ENCODE results near the gene SETDB2. TPM values are rescaled to one million over a fixed set of nuclear protein-coding genes. Genes with fewer than 3 reads are reported as not detected.

SETDB2 gene
- total RNA-seq, 1 experiment from 2014 or later: 14.7 TPM

GRCh38 chr13:49456156-49456555 lies 12.1 kb downstream of the SETDB2 start:
- H3K27me3 ChIP-seq (replicated peaks; ENCODE audit: control insufficient read depth, insufficient read depth, low read length): no peaks in the 10 kb centered on the region
- H3K4me3 ChIP-seq (ENCODE audit: low read depth, low read length): no peak overlapping the region
- BruUV-seq (replicated peaks): no TSS peak
- no peaks in the 10 kb centered on the region for H3K27me3 Mint-ChIP-seq (ENCODE audit: insufficient read depth, unreplicated experiment)
- no peaks in the 10 kb centered on the region; the same call in 1 of the 2 replicates for H3K36me3 ChIP-seq (ENCODE audit: control insufficient read depth, insufficient read depth, low read length)
- H3K9me3 ChIP-seq: no peaks in the 10 kb centered on the region
- ChIA-PET POLR2A (no interaction called here), CTCF (no interaction called here)
- intact Hi-C loops (cut with micrococcal nuclease; ENCODE audit: unreplicated experiment): no loop called here
- TF ChIP-seq, protein P1, sequence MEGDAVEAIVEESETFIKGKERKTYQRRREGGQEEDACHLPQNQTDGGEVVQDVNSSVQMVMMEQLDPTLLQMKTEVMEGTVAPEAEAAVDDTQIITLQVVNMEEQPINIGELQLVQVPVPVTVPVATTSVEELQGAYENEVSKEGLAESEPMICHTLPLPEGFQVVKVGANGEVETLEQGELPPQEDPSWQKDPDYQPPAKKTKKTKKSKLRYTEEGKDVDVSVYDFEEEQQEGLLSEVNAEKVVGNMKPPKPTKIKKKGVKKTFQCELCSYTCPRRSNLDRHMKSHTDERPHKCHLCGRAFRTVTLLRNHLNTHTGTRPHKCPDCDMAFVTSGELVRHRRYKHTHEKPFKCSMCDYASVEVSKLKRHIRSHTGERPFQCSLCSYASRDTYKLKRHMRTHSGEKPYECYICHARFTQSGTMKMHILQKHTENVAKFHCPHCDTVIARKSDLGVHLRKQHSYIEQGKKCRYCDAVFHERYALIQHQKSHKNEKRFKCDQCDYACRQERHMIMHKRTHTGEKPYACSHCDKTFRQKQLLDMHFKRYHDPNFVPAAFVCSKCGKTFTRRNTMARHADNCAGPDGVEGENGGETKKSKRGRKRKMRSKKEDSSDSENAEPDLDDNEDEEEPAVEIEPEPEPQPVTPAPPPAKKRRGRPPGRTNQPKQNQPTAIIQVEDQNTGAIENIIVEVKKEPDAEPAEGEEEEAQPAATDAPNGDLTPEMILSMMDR (IDR thresholded peaks at IDR 0.05; ENCODE audit: insufficient read depth in 1 of 2, low read depth in 1 of 2, low read length in 1 of 2, severe bottlenecking in 1 of 2, unreplicated experiment in 1 of 2): no peak
- no peaks in the 10 kb centered on the region for H3K4me1 ChIP-seq
- no peaks in the 10 kb centered on the region for H3K9me3 Mint-ChIP-seq (ENCODE audit: unreplicated experiment)
- no peaks in the 10 kb centered on the region for H3K4me1 Mint-ChIP-seq (ENCODE audit: low read depth, unreplicated experiment)
- no peak overlapping the region for H3K27ac Mint-ChIP-seq (ENCODE audit: unreplicated experiment)
- no peak for DNase-seq
- no peak overlapping the region for H3K4me3 Mint-ChIP-seq (ENCODE audit: unreplicated experiment)
- H3K36me3 Mint-ChIP-seq (ENCODE audit: insufficient read depth, unreplicated experiment): peaks cover 21% of the 10 kb centered on the region

DNA sequence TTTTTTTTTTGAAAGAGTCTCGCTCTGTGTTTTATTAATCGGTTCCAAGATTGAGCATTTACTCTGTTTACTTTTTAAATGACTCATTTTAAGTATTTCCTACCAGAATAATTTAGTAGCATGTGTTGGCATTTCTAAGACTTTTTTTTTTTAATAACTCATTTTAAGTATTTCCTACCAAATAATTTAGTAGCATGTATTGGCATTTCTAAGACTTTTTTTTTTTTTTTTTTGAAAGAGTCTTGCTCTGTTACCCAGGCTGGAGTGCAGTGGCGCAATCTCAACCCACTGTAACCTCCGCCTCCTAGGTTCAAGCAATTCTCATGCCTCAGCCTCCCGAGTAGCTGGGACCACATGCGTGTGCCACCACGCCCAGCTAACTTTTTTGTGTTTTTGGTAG lies 13.1 kb downstream of the SETDB2 start:
- H3K4me1 ChIP-seq: no peaks in the 10 kb centered on the region
- no peaks in the 10 kb centered on the region for H3K4me1 Mint-ChIP-seq (ENCODE audit: low read depth, unreplicated experiment)
- no TSS peak for BruUV-seq (replicated peaks)
- H3K36me3 Mint-ChIP-seq (ENCODE audit: insufficient read depth, unreplicated experiment): peaks cover 23% of the 10 kb centered on the region
- no peak overlapping the region for H3K27ac Mint-ChIP-seq (ENCODE audit: unreplicated experiment)
- H3K4me3 ChIP-seq (ENCODE audit: low read depth, low read length): no peak overlapping the region
- H3K36me3 ChIP-seq (ENCODE audit: control insufficient read depth, insufficient read depth, low read length): no peaks in the 10 kb centered on the region; the same call in 1 of the 2 replicates
- no peaks in the 10 kb centered on the region for H3K27me3 Mint-ChIP-seq (ENCODE audit: insufficient read depth, unreplicated experiment)
- POLR2A ChIA-PET: no interaction called here
- CTCF ChIA-PET: no interaction called here
- DNase-seq: no peak
- peaks cover under 1% of the 10 kb centered on the region for H3K9me3 Mint-ChIP-seq (ENCODE audit: unreplicated experiment)
- no peaks in the 10 kb centered on the region for H3K9me3 ChIP-seq
- intact Hi-C loops (cut with micrococcal nuclease; ENCODE audit: unreplicated experiment): no loop called here
- no peaks in the 10 kb centered on the region for H3K27me3 ChIP-seq (replicated peaks; ENCODE audit: control insufficient read depth, insufficient read depth, low read length)
- no peak overlapping the region for H3K4me3 Mint-ChIP-seq (ENCODE audit: unreplicated experiment)
- TF ChIP-seq, protein P1 (IDR thresholded peaks at IDR 0.05; ENCODE audit: insufficient read depth in 1 of 2, low read depth in 1 of 2, low read length in 1 of 2, severe bottlenecking in 1 of 2, unreplicated experiment in 1 of 2): no peak

DNA sequence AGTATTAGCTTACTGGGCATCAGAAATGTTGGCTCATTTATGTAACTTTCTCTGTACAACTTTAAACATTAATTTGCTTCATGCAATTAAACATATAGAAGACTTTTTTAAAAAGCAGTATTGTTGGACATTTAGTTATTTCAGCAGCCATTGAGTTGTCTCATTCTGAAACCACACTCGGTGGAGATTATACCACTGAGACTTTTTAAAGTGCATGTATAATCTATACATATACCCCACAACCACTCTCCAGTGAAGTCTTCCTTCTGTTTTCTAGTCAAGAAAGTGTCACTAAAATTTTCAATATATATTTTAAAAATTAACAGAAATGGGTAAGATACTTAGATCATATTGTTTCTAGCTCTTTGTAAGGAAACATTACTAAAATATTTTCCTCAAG lies 15.5 kb downstream of the SETDB2 start:
- H3K27ac Mint-ChIP-seq (ENCODE audit: unreplicated experiment): no peak overlapping the region
- no TSS peak for BruUV-seq (replicated peaks)
- ChIA-PET CTCF (no interaction called here), POLR2A (no interaction called here)
- peaks cover 24% of the 10 kb centered on the region for H3K9me3 Mint-ChIP-seq (ENCODE audit: unreplicated experiment)
- H3K4me3 Mint-ChIP-seq (ENCODE audit: unreplicated experiment): no peak overlapping the region
- H3K36me3 Mint-ChIP-seq (ENCODE audit: insufficient read depth, unreplicated experiment): peaks cover 32% of the 10 kb centered on the region
- no peaks in the 10 kb centered on the region for H3K27me3 Mint-ChIP-seq (ENCODE audit: insufficient read depth, unreplicated experiment)
- Histone ChIP-seq H3K36me3 (ENCODE audit: control insufficient read depth, insufficient read depth, low read length) (peaks cover 5% of the 10 kb centered on the region), H3K27me3 (replicated peaks; ENCODE audit: control insufficient read depth, insufficient read depth, low read length) (no peaks in the 10 kb centered on the region), H3K4me3 (ENCODE audit: low read depth, low read length) (no peak overlapping the region), H3K4me1 (no peaks in the 10 kb centered on the region), H3K9me3 (peaks cover 11% of the 10 kb centered on the region; the same call in 1 of the 2 replicates)
- TF ChIP-seq, protein P1 (IDR thresholded peaks at IDR 0.05; ENCODE audit: insufficient read depth in 1 of 2, low read depth in 1 of 2, low read length in 1 of 2, severe bottlenecking in 1 of 2, unreplicated experiment in 1 of 2): no peak
- no peaks in the 10 kb centered on the region for H3K4me1 Mint-ChIP-seq (ENCODE audit: low read depth, unreplicated experiment)
- DNase-seq: no peak
- intact Hi-C loops (cut with micrococcal nuclease; ENCODE audit: unreplicated experiment): no loop called here

Data from Caco-2 (cell line).